ENCODE results near the gene AARS2.

- TF ChIP-seq CTCF (conservative IDR thresholded peaks at IDR 0.05 in 1 of 2, IDR thresholded peaks at IDR 0.05 in 1 of 2; ENCODE audit: low read depth in 1 of 2, low read length in 2 of 2) (no peak), EZH2 (IDR thresholded peaks at IDR 0.05; ENCODE audit: low read length, missing control alignments) (peak; percentile 70)
Measured at GRCh38 chr6:44342489-44342888, 29.3 kb upstream of the AARS2 start, which contains the start of gene SPATS1.

Measured in fibroblast of lung (primary cell).